GM23338 (cell line): ENCODE data around the gene CA6.

ENCODE experiments used
- CTCF ChIP-seq, 2 experiments: fragments of 200-600 bp in 1 of 2; sonication (generic) in 1 of 2; conservative IDR thresholded peaks; 2 replicates each; pipeline versions ENCODE4 v1.5.1 to v1.6.1; 2016 to 2017; ENCODE audit warnings: antibody characterized with exemption in 2 of 2, low read depth in 2 of 2, mild to moderate bottlenecking in 2 of 2, moderate library complexity in 1 of 2
- EZH2 ChIP-seq: fragments of 200-600 bp; sonication (generic); IDR thresholded peaks from one replicate; pipeline ENCODE4 v1.8.0; 2017; ENCODE audit warnings: antibody characterized with exemption, mild to moderate bottlenecking, low read depth; ENCODE audit not compliant: unreplicated experiment
- EZH2phosphoT487 ChIP-seq: fragments of 200-600 bp; sonication (generic); IDR thresholded peaks from one replicate; pipeline ENCODE4 v1.8.1; 2018; ENCODE audit warnings: antibody characterized with exemption; ENCODE audit not compliant: unreplicated experiment
- POLR2AphosphoS5 ChIP-seq: IDR thresholded peaks from 2 replicates; pipeline ENCODE4 v1.6.1; 2016; ENCODE audit warnings: antibody characterized with exemption, low read depth

- TF ChIP-seq EZH2 (no peak), CTCF (conservative IDR thresholded peaks at IDR 0.05; ENCODE audit: low read depth in 2 of 2) (no peak), POLR2AphosphoS5 (no peak), EZH2phosphoT487 (no peak)
Observed at GRCh38 chr1:8988618-8988967, 42.9 kb downstream of the CA6 start.
